T follicular helper cell (primary cell): ENCODE measurements around the gene MAPK1.
"Not testable (repeated sequence)": the region's sequence is repeated elsewhere in the genome, so short reads cannot be mapped to it uniquely, and the experiment has no call there.

Experiments
- DNase-seq: peaks from one replicate; pipeline ENCODE4 v3.0.0-alpha.2; 2020; ENCODE audit warnings: low read depth

MAPK1 gene

GRCh38 chr22:21754523-21754922 is 112.9 kb downstream of the MAPK1 start:
- no peak for DNase-seq

- DNase-seq = no peak
Measured at GRCh38 chr22:21753374-21754111, 113.9 kb downstream of the MAPK1 start.

GRCh38 chr22:21752276-21752675 is 115.2 kb downstream of the MAPK1 start:
- DNase-seq = no peak

GRCh38 chr22:21745948-21746347 is 121.5 kb downstream of the MAPK1 start:
- DNase-seq = no peak

- DNase-seq = not testable (repeated sequence)
Measured at GRCh38 chr22:21744917-21745316, 122.5 kb downstream of the MAPK1 start.

- no peak for DNase-seq
Measured at GRCh38 chr22:21741790-21742189, 125.7 kb downstream of the MAPK1 start.

GRCh38 chr22:21741059-21741458 is 126.4 kb downstream of the MAPK1 start:
- no peak for DNase-seq

- no peak for DNase-seq
Measured at GRCh38 chr22:21739828-21740377, 127.5 kb downstream of the MAPK1 start.

GRCh38 chr22:21738966-21739365 is 128.5 kb downstream of the MAPK1 start:
- DNase-seq = no peak

GRCh38 chr22:21738081-21738480 is 129.4 kb downstream of the MAPK1 start:
- DNase-seq = no peak

GRCh38 chr22:21736948-21737347 is 130.5 kb downstream of the MAPK1 start:
- no peak for DNase-seq

- peak; percentile 3 for DNase-seq
Measured at GRCh38 chr22:21736084-21736642, 131.3 kb downstream of the MAPK1 start.

GRCh38 chr22:21735200-21736083 is 132.0 kb downstream of the MAPK1 start, which contains the start of gene YPEL1:
TSS of gene YPEL1 (minus strand) at chr22:21735794. CDS start at chr22:21710744, 25,050 bp downstream.
- DNase-seq = peak; percentile 94

GRCh38 chr22:21734540-21735199 is 132.8 kb downstream of the MAPK1 start:
- no peak for DNase-seq

- no peak for DNase-seq
Measured at GRCh38 chr22:21731503-21731902, 135.9 kb downstream of the MAPK1 start.

GRCh38 chr22:21730535-21731308 is 136.7 kb downstream of the MAPK1 start:
- DNase-seq = no peak

- not testable (repeated sequence) for DNase-seq
Measured at GRCh38 chr22:21729184-21729583, 138.3 kb downstream of the MAPK1 start.

GRCh38 chr22:21728270-21728669 is 139.2 kb downstream of the MAPK1 start:
- no peak for DNase-seq

- DNase-seq = no peak
Measured at GRCh38 chr22:21727768-21728167, 139.7 kb downstream of the MAPK1 start.

- no peak for DNase-seq
Measured at GRCh38 chr22:21727159-21727558, 140.3 kb downstream of the MAPK1 start.

GRCh38 chr22:21726650-21727049 is 140.8 kb downstream of the MAPK1 start:
- no peak for DNase-seq
